DMS53 treated with DMSO at 0.1 percent for 48 hours (cell line): ENCODE results near the gene CARMIL1.

Experiments used
- DNase-seq: peaks from one replicate; lab custom pipeline; 2025; ENCODE audit not compliant: unreplicated experiment; lab: John Stamatoyannopoulos, UW

The CARMIL1 gene

DNA sequence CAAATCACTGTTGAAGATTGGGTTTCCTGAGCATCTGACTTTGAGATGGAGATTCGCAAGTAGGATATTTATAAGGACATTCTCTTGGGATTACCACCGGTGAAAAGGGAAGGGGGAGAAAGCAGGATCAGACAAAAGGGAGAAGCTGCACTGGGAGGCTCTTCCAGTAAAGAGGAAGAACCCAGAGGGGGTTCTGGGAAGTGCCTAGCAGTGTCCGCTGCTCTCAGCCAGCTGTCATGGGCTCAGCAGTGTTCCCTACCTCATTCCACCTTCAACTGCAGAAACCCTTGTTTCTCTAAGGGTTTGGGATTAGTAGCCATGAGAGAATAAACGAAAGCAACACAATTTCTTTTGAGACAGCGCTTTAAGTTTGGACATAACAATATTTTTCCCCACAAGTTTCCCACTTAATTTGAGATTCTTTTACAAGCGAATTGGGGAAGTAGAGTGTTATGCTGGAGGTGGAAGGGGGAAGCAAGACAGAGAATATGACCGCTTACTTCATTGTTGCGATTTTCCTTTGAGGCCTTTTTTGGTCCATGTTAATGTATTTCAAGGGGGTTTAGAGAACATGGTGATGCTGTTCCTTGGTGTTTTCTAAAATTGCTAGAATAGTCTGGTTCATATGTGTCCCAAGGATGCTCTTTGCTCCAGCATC is 218.3 kb downstream of the CARMIL1 start:
- DNase-seq: no peak

DNA sequence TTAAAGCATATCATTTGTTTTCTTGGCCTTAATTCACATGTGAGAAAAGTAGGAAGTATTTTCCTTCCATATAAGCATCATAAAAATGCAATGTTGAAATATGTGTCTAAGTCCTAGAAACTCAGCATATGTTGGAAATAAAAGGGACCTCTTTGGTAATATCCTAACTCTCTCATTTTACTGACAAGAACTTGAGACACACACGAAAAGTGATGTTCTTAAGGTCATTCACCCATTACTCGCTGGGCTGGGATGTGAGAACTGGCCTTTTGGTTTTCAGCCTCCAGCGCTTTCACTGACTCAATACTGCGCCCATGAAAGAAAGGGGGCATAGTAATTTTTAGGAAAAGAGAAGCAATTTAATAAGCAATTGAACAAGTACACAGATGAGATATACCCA is 219.3 kb downstream of the CARMIL1 start:
- DNase-seq: no peak

DNA sequence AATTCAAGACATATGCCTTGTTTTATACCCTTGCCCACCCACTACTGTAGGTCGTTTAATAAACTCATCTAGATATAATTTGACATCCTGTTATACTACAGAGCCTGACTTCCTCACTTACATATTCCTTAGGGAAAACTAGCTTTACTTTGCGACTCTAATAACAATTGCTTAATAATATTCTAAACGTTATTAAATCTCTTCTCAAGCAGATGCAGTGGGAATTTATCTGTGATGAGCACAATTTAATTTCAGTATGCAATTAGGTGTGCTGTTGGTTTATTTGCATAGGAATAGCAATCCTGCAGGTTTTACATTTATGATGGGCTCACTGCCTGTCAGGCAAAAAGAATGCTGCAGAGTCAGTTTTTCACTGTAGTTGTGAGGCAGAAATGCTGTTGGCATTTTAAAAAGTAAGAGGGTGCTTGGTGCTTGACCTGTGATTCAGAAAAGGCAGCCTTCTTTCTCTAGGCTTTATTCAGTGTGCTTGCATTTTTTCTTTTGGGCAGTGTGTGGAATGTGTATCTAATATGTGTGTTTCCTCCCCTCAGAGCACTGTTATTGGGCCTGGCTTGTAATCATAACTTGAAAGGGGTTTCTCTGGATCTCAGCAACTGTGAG is 220.6 kb downstream of the CARMIL1 start:
- DNase-seq: no peak

DNA sequence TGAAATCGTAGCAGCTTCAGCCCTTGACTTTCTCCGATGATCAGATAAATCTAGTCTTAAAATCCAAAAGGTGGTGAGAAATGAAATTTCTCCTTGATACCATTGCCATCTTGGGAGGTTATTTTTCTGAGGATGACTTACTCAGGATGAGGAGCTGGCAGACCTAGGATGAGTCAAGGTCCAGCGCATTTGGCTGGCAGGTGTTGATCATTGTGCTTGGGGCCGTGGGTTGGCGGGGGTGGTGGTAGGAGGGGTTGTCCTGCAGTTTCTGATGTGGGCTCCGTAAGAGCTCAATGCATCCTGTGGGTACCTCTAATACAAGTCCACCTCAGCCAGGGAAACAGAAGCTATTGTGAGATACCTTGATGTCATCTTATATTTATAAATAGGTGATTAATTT is 224.5 kb downstream of the CARMIL1 start:
- DNase-seq: no peak

DNA sequence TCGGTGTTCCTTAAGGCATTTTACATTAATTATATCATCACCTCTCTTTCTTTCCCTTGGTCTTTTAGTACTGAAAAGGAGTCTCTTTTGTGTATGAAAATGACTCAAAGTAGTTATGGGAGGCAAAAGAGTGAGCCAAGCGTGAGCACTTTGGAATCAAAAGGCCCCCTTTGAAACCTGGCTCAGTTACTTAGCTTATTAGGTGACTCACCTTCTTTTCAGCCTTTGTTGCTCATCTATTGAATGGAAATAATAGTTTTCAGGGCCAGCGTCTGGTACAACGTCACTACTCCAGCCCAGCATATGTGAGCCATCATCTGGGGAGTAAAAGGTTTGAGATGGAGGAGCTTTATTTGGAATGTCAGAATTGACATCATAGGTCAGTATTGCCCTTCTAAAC is 225.5 kb downstream of the CARMIL1 start:
- DNase-seq: no peak

DNA sequence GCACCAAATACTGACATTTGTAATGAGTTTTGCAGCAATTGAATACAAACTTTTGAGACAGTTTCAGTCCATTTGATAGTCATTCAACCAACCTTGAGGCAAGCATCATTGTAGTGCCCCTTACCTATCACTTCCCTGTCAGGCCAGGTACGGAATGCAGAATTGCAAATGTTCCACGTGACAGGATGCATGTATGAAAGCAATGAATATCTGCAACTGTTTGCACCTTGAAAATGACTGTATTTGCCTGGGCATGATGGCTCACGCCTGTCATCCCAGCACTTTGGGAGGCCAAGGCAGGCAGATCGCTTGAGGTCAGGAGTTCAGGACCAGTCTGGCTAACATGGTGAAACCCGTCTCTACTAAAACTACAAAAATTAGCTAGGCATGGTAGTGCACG is 226.8 kb downstream of the CARMIL1 start:
- no peak for DNase-seq

DNA sequence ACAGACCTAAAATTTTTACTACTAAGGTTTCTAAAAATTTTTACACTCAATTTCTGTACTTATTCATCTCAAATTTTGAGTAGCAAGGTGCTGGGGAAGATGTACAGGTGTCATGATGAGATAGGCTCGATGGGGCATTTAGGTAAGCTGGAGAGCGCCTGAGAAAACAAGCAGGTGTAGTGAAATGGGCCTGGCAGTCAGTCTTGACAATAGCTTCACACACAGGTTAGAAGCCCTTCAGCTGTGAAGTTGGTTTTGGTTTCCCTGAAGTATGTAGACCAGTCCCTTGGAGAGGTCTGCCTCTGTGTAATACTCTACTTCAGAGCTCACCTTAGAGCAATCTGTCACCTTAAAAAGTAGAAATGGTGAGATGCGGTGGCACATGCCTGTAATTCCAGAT is 228.9 kb downstream of the CARMIL1 start:
- DNase-seq: no peak

DNA sequence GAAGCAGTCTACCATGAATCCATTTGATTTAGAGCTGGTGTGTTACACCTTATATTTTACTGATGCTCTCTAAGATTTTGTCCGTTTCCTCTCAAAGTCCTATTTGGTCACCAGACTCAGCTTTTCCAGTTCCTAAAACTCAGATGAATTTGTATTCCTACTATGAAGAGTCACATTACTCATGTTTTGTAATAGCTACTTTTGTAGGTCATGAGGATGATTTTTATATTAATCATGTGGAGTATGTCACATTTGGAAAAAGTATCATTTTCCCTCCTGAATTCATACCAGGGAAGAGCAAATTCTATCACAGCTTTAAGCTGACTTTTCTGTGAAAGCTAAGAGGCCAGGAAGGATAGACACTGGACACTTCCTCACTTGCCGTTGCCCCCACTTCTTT is 232.2 kb downstream of the CARMIL1 start:
- no peak for DNase-seq

DNA sequence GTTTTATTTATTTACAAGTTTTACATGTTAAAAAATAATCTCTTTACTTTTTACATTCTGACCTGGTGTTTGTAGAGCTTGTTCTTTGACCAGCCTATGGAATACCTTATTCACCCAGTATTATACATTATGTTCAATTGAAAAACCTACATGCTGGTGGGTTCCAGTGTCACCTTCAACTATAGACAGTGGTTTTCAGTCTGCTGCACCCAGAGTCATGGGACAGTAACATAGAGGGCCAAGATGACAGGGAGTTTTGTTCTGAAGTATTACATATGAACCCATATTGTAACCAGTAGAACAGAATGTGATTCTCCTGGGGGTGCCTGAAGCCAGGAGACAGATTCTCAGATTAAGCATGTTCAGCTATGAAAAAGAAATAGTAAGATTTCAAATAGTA is 233.4 kb downstream of the CARMIL1 start:
- no peak for DNase-seq

DNA sequence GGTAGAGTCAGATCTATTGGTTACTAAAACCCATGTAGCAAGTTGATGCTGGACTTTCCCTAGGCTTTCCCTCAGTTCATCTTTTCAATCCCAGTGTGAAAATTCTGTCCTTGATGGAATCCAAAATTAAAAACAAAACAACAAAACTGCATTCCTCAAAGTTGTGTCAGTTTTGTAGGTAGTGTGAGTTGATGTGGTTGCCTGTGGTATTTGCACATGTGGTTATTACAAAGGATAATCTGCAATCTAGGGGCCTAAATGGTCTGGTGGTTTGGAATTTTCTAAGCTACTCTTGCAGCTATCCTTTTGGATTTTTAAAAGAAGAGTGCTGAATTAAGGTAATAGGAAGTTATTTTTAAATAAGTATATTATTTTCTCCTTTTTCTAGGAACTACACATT is 240.7 kb downstream of the CARMIL1 start:
- DNase-seq: no peak

DNA sequence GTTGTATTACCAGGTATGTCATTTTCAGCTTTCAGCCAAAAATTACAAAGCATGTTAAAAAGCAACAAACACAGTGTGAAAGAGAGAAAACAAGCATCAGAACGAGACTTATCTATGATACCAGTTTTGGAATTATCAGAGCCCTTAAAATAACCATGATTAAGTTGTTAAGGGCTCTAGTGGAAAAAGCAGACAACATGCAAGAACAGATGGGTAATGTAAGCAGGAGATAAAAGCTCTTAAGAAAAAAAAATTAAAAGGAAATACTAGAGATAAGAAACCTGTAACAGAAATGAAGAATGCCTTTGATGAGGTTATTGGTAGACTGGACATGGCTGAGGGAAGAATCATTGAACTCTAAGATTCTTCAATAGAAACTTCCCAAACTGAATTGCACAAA is 245.4 kb downstream of the CARMIL1 start:
- no peak for DNase-seq

DNA sequence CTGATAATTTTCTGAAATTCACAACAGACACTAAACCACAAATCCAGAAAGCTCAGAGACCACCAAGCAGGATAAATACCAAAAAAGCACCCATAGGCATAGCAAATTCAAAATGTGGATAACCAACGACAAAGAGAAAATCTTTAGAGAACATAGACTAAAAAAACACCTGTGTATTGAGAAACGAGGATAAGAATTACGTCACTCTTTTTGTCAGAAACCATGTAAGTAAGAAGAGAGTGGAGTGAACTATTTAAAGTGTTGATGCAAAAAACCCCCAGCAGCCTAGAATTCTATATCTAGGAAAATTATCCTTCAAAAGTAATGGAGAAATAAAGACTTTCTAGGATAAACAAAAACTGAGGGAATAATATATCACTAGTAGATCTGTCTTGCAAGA is 245.9 kb downstream of the CARMIL1 start:
- DNase-seq: no peak

DNA sequence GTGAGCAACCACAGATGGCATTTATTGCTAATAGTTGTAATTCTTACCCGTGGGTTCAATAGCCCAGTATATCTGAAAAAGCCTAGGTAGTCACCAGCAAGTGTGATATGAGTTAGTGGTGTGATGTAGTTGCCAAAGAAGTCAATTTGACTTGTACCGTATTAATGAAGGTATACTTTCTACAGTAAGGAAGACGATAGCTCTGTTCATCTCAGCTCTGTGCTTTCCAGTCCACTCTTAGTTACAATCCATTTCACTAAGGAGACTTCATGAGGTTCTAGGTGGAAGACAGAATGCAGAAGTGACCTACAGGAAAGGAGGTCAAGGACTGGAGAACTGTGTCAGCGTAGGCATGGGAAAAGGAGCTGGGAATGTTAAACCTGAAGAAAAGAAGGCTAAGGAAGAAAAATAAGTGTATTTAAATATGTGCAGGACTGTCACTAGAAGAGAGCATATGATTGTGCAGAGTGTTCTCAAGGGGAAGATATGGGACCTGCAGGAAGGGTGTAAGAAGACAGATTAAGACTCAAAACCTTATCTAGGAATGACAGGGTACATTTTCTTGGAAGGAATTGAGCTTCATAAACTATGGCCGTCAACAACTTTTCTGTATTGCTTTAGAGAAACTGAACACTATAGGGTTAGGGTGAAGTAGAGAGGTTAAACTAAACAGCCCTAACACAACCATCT is 255.9 kb downstream of the CARMIL1 start:
- DNase-seq: no peak

DNA sequence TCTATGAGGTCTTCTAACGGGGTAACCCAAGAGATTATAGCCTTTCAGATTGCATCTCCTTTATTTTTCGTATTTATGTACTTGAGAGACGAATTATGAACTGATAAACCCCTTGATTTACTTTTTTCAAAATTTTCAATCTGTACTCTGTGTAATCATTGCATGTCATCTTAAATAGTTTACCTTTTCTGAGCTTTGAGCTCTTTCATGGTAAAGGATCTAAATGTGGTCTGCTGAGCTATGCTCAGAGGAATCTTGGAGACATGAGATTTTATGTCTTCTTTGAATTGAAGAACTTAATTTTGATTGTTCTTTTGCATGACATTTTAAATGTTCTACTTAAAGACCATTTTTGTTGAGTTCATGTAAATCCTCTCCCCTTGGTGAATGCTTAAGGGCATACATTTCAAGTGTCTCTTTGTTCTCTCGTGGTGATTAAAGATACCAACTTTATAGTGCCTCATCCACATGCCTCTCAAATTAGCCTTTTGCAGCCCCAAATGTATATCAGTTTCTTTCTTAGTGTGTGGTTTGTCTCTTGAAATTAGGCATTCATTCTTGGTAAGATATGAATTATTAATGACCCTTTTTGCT is 256.6 kb downstream of the CARMIL1 start:
- no peak for DNase-seq

DNA sequence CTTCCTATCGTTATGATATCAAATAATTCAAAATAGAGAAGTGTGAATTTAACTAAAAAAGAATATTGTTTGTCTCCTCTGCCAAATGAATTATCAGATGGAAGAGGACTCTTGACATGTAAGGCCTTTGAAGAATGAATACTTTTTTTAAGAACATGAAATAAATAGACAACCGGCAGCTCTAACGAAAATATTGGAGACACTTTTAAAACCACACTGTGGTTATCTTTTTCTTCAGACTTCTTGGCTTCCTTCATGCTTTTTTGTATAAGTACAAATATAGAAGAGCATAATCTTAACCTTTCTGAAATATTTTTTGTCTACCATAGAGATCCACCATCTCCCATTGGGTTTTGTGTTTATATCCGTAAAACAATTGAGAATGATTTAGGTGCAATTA is 257.6 kb downstream of the CARMIL1 start:
- no peak for DNase-seq

DNA sequence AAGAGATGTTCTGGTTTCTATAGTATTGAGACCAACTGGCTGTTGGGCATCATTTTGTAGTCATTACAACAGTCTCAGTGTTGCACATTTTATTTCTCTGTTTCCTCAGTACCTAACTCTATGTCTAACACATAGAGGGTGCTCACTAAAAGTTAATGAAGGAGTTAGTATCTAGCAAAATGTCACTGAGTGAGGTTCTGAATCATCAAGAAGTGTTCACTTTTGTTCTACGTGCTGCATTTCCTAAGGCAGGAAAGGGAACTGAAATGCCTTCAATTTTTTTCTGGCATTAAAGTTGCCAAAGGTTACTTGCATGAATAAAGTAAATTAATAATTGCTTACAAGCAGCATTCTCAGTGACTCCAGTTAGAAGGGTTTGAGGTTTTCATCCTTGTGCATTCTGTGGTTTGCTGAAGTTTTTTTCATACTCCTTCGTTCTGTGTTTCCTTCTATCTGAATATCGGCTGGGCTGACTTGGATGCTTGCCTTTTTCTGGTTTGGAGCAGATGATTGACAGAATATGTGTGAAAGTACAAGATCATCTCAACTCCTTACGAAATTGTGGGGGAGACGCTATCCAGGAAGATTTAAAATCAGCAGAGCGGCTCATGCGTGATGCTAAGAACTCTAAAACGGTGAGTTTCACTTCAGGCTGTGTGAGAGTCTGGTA is 258.3 kb downstream of the CARMIL1 start:
- no peak for DNase-seq

DNA sequence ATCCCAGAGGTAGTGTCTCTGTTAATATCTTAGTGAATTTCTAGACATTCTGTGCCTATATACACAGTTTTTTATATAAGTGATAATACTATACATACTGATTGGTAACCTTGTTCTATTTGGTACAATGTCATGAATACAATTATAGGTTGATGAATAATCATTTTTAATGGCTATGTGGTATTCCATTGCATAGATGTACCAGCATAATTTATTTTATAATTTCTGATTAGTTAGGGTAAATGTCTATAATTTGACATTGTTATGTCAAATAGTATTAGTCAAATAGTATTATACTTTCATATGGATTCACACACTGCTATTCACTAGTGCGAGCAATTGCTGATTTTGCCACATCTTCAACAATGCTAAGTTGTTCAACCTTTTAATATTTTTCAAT is 262.1 kb downstream of the CARMIL1 start:
- DNase-seq: no peak

DNA sequence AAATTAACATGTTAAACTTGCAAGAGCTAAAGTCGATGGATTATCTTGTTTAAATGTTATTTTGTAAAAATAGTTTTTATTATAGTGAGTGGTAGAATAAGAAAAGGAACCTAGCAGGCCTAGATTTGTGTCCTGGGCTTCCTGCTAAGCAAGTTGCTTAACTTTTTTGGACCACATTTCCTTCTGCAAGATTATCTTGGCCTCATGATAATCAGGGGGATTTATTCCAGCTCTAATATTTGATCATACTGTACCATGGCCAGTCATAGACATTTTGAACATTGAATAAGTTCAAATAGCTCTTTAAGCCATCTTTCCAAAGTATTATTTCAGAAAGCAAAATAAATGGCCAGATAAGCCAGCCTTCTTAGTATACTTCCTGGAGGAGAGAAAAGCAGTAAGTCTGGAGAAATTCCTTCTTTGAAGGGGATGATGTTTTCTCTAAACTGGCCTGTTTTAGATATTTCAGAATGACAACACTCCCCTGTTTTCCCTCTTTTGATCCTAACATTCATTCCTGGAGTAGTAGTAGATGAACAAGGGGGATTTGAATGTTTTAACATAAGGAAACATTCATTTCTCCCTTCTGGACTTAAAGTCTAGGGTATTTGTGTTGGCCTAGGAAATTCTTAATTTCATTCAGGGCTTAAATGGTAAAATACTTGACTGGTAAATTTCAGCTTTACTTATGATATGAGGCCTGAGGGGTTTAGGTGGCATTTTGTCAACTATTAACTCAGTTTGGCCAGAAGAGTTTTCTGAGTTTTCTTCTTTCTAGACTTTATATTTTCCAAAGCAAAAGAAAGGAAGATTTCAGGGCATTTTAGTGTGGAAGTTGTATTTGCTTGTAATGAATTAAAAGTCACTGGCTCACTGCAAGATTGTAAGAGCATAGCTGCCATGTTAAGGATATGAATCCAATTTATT is 264.1 kb downstream of the CARMIL1 start:
- no peak for DNase-seq

DNA sequence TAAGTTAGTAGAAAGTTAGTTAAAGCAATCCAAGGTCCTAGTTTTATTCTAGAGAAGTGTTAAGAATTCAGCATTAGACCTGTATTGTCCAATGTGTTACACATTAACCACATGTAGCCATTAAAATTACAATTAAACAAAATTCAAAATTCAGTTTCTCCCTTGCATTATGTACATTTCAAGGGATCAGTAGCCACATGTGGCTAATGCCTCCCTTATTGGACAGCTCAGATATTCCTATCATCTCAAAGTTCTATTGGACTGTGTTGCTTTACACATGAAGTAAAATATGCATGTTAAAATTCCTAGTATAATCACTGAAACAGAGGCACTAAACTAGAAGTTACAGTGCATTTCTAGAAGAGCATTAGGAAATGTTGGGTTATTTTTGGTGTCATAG is 265.7 kb downstream of the CARMIL1 start:
- DNase-seq: no peak

DNA sequence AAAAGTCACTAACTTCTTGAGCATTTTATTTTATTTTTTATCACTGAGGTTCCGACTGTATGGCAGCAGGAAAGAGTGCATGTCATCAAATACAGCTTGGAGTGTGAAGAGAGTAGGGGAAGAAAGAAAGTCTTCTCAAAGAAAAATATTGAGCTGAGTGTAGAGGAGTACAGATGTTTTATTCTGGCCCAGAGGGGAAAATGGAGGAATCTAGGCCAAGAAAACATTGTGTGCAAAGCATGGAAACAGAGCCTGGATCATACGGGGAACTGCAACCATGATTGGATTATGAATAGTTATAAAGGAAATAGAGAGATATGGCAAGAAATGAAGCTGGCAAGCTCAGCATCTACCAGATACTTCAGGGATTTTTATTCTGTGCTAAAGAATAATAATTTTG is 268.6 kb downstream of the CARMIL1 start:
- no peak for DNase-seq

DNA sequence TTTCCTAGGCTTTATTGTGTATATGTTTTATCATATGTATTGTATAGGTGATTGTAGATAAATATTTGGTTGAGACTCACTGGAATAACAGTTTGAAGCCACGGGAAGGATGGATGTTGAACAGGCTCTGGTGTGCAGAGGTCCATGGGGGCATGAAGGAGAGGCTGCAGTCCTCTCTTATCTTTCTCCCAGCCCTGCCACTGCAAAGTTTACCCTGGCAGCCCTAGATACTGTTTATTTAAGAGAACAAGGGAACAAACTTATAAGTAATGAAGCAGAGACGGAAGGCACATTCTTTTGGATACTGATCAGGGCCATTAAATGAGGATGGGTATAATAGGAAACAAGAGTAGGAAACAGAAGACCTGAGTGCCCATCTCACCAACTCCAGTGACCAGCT is 269.3 kb downstream of the CARMIL1 start:
- no peak for DNase-seq
